RCC 7860 (cell line): ENCODE results near the gene PREX1.
"Not testable (repeated sequence)": the region's sequence is repeated elsewhere in the genome, so short reads cannot be mapped to it uniquely, and the experiment has no call there.

ENCODE experiments used
- DNase-seq: peaks from one replicate; pipeline ENCODE4 v3.0.0-alpha.2; 2015; ENCODE audit warnings: low spot score
- FAIRE-seq: peaks from 2 replicates; lab custom pipeline; 2012; peaks lifted over from hg19 to GRCh38; lab: Jason Lieb, UNC

The PREX1 gene

DNA sequence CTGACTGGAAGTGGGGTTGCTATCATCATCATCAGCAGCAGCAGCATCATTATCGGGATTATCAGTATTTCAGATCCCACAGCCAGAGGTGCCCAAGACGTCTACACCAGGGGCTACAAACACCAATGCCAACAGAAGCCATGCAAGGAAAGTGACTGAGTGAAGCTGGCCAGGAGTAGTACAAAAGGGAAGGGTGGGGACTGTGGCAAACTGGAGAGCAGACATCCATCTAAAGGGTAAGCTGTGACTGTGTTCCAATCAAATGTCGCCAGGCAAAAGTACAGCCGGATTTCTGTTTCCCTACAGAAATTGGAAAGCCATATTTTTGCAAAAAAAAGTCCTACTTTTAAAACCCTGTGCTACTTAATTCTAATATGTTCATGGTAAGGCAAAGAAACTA is 50.0 kb downstream of the PREX1 start:
- DNase-seq (no peak), FAIRE-seq (no peak)

DNA sequence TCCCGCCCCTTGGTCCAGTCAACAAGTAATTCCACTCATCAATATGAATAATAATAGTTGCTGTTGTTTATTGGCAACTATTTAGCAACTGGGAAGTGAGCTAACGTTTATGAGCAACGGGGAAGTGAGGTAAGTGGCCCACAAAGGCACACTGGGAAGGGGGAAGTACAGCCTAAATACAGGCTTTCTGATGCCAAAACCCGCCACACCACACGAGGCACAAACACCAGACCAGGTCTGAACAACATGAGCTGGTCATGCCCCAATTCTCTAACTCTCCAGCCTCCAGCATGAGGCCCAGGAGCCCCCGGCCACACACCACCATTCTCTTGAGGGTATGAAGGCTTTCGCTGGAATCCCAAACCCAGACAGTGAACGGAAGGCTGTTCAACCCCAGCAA is 50.8 kb downstream of the PREX1 start:
- DNase-seq, result no peak
- no peak for FAIRE-seq

- no peak for FAIRE-seq
Observed at GRCh38 chr20:48776306-48776705, 51.5 kb downstream of the PREX1 start.

GRCh38 chr20:48775545-48775944 is 52.3 kb downstream of the PREX1 start:
- DNase-seq, FAIRE-seq: not testable (repeated sequence)

More at GRCh38 chr20:48776306-48776705, 51.5 kb downstream of the PREX1 start:
- no peak for DNase-seq

DNA sequence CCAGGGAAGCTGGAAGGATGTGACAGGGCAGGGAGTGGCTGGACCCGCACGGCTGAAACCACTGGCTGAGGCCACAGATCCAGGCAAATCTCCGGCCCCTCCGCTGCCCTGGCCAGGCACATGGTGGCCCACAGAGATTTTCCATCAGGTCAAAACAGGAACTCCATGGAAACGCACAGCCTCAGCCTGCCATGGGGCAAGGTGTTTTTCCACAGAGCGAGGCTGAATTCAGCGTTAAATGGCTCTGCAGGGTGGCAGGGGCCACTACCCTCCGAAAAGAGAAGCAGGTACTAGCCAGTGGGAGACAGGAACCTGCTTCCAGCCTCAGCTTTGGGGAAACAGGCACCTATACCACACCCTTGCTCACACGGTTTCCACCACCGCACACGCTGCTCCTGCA is 53.1 kb downstream of the PREX1 start:
- FAIRE-seq (no peak), DNase-seq (no peak)

DNA sequence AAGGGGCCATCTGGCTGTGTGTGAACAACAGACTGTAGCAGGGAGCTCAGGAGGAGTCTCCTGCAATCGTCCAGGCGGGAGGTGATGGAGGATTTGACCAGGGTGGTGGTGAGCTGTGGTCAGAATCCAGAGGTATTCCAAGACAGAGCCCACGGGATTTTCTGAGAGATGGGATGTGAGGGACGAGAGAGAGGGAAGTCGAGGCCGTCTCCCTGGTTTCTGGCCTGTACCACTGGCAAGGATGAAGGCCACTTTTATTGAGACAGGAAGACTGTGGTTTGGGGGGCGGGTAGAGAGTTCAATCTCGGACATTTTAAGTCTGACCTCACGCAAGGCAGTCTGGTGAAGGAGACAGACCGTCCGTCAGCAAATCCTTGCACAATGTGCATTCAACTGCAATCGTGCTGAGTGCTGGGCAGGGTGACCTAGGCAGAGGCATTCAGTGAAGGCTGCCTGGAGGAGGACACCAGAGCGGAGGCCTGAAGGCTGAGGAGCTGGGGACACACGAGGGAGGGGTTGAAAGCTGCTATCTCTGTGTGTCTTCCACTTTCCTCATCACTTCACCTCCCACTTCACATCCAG is 53.9 kb downstream of the PREX1 start:
- FAIRE-seq, result no peak

GRCh38 chr20:48772183-48772976 is 55.4 kb downstream of the PREX1 start:
- FAIRE-seq, result no peak
- no peak for DNase-seq

More for the DNA sequence above, 53.9 kb downstream of the PREX1 start:
- DNase-seq, result no peak

- FAIRE-seq, result no peak
- DNase-seq, result no peak
Observed at GRCh38 chr20:48771542-48771941, 56.3 kb downstream of the PREX1 start.

- no peak for FAIRE-seq
- DNase-seq, result no peak
Observed at GRCh38 chr20:48770700-48771442, 56.9 kb downstream of the PREX1 start.

GRCh38 chr20:48769069-48769983 is 58.5 kb downstream of the PREX1 start:
- FAIRE-seq (no peak), DNase-seq (no peak)

DNA sequence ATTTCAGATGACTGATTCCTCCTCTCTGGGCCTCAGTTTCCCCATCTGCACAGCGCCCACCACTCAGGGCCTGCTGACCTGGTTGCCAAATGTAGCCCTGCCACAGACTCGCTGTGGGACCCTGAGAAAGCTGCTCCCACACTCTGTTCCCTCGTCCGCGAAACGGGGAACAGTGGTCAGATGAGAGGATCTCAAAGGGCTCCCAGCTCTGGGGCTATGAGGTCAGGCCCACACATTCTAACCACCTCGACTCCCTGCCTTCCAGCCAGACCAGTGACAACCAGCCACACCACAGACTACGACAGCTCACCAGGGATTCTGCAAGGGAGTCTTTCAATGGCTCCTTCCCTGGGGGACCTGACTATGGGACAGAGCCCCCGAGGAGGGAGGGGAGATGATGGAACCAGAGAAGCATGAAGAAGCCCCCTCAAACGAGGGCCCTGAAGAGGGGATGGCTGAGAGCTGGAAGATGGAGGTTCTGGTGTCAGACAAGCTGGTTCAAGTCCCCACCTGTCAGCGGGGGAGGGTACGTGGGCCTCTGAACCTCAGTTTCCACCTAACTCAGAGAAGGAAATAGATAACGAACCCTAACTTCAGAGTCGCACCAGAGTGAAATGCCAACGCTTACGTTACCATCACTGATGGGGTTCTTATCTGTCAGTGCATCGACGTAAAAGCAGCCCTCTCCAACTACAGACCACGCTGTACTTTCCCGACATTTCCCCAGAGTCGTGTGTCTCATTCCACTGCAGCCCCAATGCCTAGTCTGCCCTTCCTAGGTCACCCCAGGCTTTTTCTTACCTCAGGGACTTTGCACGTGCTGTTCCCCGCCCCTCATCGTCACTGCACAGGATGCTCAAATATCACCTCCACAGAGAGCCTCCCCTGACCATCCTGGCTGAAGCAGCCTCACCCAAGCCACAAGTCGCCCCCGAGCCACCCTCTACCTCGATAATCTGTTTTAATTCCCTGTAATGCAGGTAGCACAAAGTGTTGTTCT is 60.5 kb downstream of the PREX1 start:
- DNase-seq (no peak), FAIRE-seq (no peak)

- DNase-seq (no peak), FAIRE-seq (no peak)
Observed at GRCh38 chr20:48766205-48766604, 61.6 kb downstream of the PREX1 start.

DNA sequence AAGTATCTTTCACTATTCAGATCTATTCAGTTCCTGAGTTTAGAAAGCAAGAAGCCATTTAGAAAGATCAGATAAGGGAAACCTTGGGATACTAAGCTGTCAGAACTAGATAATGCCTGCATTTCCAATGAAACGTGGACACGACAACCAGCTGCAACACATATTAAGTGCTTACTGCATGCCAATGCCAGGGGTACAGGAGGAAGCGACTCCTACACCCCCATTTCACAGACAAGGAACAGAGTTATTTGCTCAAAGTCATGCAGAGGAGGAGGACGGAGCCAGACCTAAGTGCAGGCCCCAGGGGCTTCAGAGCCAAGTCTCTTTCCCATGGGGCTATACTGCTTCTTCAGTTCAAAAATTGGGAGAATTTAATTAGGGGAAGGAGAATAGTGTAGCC is 62.4 kb downstream of the PREX1 start:
- no peak for DNase-seq
- no peak for FAIRE-seq

GRCh38 chr20:48763216-48763914 is 64.4 kb downstream of the PREX1 start:
- DNase-seq (no peak), FAIRE-seq (no peak)

DNA sequence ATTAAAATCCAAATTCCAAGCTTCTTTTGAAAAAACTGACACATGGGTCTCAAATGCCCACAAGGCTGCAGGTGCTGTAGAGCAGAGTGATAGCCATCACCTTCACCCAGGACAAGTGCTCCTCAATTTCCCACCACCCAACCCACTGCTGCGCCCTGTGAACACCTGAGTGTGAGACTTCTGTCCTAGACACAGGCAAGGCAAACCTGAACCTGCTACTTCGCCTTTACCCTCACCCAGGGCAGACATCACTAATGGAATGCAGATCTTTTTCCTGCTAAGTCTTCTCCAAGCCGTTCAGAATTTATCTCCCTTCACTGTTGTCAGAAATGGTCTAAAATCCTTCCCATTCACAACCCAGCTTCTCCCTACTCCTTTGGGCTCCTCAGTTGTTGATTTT is 65.9 kb downstream of the PREX1 start:
- DNase-seq (no peak), FAIRE-seq (no peak)

DNA sequence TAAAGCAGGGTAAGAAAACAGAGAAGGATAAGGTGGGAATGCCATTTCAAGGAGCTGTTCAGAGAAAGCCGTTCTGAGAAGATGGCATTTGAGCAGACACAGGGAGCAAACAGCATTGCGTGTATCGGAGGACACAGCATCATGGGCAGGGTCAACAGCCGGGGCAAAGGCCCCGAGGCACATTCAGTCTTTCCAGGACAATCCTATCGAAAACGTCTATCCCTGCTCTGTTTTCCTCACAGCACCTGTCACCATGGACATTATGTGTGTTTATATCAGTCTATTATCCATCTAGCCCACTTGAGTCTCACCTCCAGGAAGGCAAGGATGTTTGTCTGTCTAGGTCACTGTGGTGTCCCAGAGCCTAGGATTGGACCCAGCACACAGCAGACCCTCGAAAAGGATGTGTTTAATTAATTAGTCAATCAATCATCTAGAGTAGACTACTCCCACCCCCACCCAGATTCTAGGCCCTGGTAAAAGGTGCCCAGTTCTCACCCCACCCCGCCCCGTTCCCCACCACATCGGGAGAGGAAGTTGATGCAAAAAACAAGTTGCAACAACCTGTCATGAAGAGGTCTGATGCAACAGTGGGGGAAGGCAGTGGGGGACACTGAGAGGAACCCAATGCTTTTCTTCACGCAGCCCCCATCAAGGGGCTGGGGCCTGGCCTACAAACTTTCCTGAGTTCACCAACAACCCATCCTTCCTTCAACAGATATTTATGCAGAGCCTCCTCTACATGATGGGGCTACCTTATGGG is 66.6 kb downstream of the PREX1 start:
- DNase-seq, result no peak
- FAIRE-seq, result no peak

DNA sequence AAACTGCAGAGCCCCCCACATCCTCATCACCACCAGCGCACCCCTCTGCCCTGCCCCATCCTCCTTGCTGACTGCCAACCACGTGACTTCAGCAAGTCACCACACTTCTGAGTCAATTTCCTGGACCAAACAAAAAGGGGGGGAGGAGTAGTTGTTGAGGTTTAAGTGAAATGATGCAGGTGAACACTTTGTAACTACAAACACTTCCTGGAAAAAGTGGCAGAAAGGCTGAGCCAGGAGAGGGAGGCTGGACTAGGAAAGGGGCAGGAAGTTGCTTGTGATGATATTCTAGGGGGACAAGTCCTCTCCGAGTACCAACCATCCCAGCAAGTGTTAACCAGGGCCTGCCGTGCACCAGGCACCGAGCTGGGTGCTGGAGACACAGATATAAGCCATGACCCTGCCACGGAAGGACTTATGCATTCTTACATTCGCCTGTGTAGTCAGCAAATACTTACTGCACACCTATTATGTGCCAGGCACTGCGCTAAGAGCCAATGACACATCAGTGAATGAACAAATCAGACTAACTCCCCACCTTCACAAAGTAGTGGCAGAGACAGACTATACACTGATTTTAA is 67.3 kb downstream of the PREX1 start:
- FAIRE-seq (no peak), DNase-seq (no peak)
